DND-41 (cell line): Measurements from ENCODE around the gene CHM.

Experiments used
- CTCF ChIP-seq: IDR thresholded peaks from 2 replicates; pipeline ENCODE4 v1.5.1; 2012; ENCODE audit warnings: borderline replicate concordance, low read length, moderate library complexity, mild to moderate bottlenecking; ENCODE audit not compliant: poor library complexity, severe bottlenecking; ENCODE audit errors: extremely low read depth
- EZH2 ChIP-seq: IDR thresholded peaks from 3 replicates; pipeline ENCODE4 v1.6.1; 2012; ENCODE audit warnings: borderline replicate concordance, low read depth, mild to moderate bottlenecking, moderate library complexity, low read length, inconsistent platforms; ENCODE audit not compliant: severe bottlenecking

- TF ChIP-seq CTCF (no peak), EZH2 (no peak)
Measured at GRCh38 chrX:85977218-85977617, 70.1 kb downstream of the CHM start.
